Activated naive CD8-positive, alpha-beta T cell treated with anti-CD3 and anti-CD28 coated beads for 36 hours (primary cell): Measurements from ENCODE around the gene VPS9D1. TPM values are rescaled to one million over a fixed set of nuclear protein-coding genes. Genes with fewer than 3 reads are reported as not detected.

Experiments used
- DNase-seq: peaks from one replicate; pipeline ENCODE4 v3.0.0; 2021
- H3K27ac Mint-ChIP-seq: one replicate; pipeline ENCODE4 v1.8.0; 2022; ENCODE audit warnings: mild to moderate bottlenecking, moderate library complexity, mixed read lengths
- H3K27me3 Mint-ChIP-seq: one replicate; pipeline ENCODE4 v1.8.0; 2022; ENCODE audit warnings: mild to moderate bottlenecking, mixed read lengths
- H3K36me3 Mint-ChIP-seq: one replicate; pipeline ENCODE4 v1.8.0; 2021; ENCODE audit warnings: mild to moderate bottlenecking, mixed read lengths
- H3K4me1 Mint-ChIP-seq: one replicate; pipeline ENCODE4 v1.8.0; 2021; ENCODE audit warnings: mixed read lengths
- H3K4me3 Mint-ChIP-seq: one replicate; pipeline ENCODE4 v1.8.0; 2022; ENCODE audit warnings: mild to moderate bottlenecking, moderate library complexity, mixed read lengths
- H3K9me3 Mint-ChIP-seq: one replicate; pipeline ENCODE4 v1.8.0; 2022; ENCODE audit warnings: mixed read lengths
- total RNA-seq, 2 experiments: library from RNA; stranded (reverse); gene quantifications; one replicate each; pipeline ENCODE4 v1.2.3, GENCODE V29; 2021

VPS9D1 gene, protein sequence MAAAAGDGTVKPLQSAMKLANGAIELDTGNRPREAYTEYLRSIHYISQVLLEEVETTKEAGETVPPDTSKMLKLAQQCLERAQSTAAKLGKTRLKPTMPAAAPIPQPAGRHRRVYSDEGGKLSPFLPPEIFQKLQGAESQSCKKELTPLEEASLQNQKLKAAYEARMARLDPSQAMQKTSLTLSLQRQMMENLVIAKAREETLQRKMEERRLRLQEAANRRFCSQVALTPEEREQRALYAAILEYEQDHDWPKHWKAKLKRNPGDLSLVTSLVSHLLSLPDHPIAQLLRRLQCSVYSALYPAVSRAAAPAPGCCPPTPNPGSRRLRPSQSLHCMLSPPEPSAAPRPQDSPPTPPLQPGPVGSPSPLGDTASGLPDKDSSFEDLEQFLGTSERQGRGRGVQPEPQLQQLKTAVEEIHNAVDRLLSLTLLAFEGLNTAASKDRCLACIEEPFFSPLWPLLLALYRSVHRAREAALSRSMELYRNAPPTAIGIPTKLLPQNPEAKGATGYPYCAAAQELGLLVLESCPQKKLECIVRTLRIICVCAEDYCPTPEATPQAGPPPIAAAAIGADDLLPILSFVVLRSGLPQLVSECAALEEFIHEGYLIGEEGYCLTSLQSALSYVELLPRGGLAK
- 1 to 10 TPM; 1.6 TPM for total RNA-seq

- H3K9me3 Mint-ChIP-seq, result no peaks in the 10 kb centered on the region
- peaks cover 40% of the 10 kb centered on the region for H3K4me1 Mint-ChIP-seq
- DNase-seq, result peak; percentile 87
- H3K4me3 Mint-ChIP-seq, result peak within 1 kb of the TSS; percentile 97
- peaks cover 39% of the 10 kb centered on the region for H3K36me3 Mint-ChIP-seq
- H3K27ac Mint-ChIP-seq, result peak within 1 kb of the TSS; percentile 95
- H3K27me3 Mint-ChIP-seq, result no peaks in the 10 kb centered on the region
These were observed at the start of gene VPS9D1, which contains the start of gene ZNF276 for GRCh38 chr16:89720813-89721545. TSS of gene VPS9D1 (minus strand) at chr16:89720898. CDS start at chr16:89720861, 37 bp downstream. TSS of gene ZNF276 (plus strand) at chr16:89721537. CDS start at chr16:89721641, 104 bp downstream.

GRCh38 chr16:89770367-89770766 lies 49.7 kb upstream of the VPS9D1 start:
- peaks cover 46% of the 10 kb centered on the region for H3K36me3 Mint-ChIP-seq

DNA sequence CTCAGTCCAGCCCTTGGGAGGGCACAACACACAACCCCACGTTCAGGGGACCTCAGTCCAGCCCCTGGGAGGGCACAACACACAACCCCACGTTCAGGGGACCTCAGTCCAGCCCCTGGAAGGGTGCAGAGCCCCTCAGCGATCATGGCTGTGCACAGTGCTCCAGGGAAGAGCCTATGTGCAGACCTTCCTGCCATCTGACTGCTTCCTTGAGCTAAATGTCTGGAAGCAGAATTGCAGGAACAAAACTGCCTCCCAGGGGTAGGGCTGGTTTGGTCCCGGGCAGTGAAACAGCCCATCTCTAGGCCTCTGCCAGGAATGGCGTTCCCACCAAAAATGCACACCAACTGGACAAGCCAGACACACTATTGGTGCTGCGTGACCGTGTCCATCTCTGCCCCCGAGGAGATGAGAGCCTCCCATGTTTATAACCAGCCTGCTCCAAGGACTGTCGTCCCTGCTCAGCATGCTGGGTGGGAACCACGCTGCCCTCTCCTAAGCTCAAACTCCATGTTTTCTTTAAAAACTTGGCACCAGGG lies 44.7 kb upstream of the VPS9D1 start:
- no peak for DNase-seq
- Mint-ChIP-seq H3K27ac (peak overlapping the region; percentile 42), H3K9me3 (no peaks in the 10 kb centered on the region), H3K4me3 (no peak overlapping the region), H3K27me3 (no peaks in the 10 kb centered on the region), H3K36me3 (peaks cover 48% of the 10 kb centered on the region), H3K4me1 (peaks cover 30% of the 10 kb centered on the region)

More at GRCh38 chr16:89770367-89770766, 49.7 kb upstream of the VPS9D1 start:
- Mint-ChIP-seq H3K27ac (no peak overlapping the region), H3K9me3 (no peaks in the 10 kb centered on the region), H3K27me3 (no peaks in the 10 kb centered on the region), H3K4me1 (peaks cover 3% of the 10 kb centered on the region), H3K4me3 (no peak overlapping the region)
- DNase-seq, result no peak

DNA sequence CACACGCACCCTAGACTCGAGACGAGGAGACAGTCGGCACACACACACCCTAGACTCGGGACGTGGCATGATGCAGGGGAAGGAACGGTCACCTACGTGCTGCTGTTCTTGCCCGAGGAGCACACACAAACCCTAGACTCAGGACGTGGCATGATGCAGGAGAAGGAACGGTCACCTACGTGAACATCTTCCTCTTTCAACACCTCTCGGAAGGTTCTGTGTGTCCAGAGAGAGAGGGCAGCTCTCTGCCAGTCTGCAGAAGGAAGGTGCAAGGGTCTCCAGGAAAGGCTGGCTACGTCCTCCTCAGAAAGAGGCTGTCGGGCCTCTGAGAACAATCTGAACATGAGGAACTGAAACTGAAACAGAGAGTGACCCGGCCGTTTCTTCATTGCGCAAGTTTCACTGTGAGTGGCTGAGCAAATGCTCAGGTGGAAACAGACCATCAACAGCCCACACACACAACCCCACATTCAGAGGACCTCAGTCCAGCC lies 44.1 kb upstream of the VPS9D1 start:
- H3K4me3 Mint-ChIP-seq, result peak overlapping the region; percentile 6
- no peaks in the 10 kb centered on the region for H3K9me3 Mint-ChIP-seq
- DNase-seq, result peak; percentile 35
- peaks cover 30% of the 10 kb centered on the region for H3K4me1 Mint-ChIP-seq
- no peaks in the 10 kb centered on the region for H3K27me3 Mint-ChIP-seq
- H3K27ac Mint-ChIP-seq, result peak overlapping the region; percentile 61
- peaks cover 51% of the 10 kb centered on the region for H3K36me3 Mint-ChIP-seq

DNA sequence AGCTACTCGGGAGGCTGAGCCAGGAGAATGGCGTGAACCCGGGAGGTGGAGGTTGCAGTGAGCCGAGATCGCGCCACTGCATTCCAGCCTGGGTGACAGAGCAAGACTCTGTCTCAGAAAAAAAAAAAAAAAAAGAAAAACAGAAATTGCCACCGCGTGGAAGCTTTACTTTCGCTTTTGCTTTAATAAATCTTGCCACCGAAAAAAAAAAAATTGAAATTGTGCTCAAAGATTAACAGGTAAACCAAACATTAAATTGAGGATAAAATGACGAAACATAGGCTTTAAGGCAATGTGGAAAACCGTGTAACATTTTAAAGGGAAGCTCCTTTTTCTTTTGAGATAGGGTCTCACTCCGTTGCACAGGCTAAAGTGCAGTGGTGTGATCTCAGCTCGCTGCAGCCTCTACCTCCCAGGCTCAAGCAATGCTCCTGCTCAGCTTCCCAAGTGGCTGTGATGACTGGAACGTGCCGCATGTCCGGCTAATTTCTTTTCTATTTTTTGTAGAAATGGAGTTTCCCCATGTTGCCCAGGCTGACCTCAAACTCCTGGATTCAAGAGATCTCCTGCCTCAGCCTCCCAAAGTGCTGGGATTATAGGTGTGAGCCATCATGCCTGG lies 40.7 kb upstream of the VPS9D1 start:
- Mint-ChIP-seq H3K36me3 (peaks cover 50% of the 10 kb centered on the region), H3K4me3 (peak overlapping the region; percentile 69), H3K9me3 (no peaks in the 10 kb centered on the region), H3K4me1 (peaks cover 30% of the 10 kb centered on the region), H3K27ac (peak overlapping the region; percentile 82), H3K27me3 (no peaks in the 10 kb centered on the region)
- no peak for DNase-seq

DNA sequence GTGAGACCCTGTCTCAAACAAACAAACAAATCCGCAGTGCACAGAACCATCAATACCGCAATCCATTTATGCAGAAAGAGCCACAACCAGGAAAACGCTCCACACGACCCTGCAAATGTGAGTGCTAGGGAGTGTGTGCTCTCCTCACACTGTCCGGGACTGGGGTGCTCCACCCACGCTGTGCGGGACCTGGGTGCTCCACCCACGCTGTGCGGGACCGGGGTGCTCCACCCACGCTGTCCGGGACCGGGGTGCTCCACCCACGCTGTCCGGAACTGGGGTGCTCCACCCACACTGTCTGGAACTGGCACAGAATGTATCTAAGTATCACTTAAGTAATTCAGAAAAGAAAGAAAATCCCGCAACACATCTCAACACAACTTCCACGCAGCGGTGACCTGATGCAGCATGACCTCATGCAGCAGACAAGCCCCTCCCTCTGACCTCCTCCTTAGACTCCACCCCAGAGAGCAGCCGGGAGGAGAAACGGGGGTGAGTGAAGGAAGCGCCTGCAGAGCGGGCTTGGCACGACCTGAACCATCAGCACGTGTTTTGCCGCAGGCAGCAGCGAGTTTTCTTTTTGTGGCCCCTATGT lies 39.1 kb upstream of the VPS9D1 start:
- no peak overlapping the region for H3K27ac Mint-ChIP-seq
- H3K4me1 Mint-ChIP-seq, result peaks cover 22% of the 10 kb centered on the region

GRCh38 chr16:89749637-89750036 lies 28.9 kb upstream of the VPS9D1 start:
- no peak for DNase-seq
- no peak overlapping the region for H3K4me3 Mint-ChIP-seq
- no peak overlapping the region for H3K27ac Mint-ChIP-seq

More for the DNA sequence above, 39.1 kb upstream of the VPS9D1 start:
- Mint-ChIP-seq H3K27me3 (no peaks in the 10 kb centered on the region), H3K9me3 (no peaks in the 10 kb centered on the region), H3K4me3 (no peak overlapping the region), H3K36me3 (peaks cover 49% of the 10 kb centered on the region)
- DNase-seq, result no peak

DNA sequence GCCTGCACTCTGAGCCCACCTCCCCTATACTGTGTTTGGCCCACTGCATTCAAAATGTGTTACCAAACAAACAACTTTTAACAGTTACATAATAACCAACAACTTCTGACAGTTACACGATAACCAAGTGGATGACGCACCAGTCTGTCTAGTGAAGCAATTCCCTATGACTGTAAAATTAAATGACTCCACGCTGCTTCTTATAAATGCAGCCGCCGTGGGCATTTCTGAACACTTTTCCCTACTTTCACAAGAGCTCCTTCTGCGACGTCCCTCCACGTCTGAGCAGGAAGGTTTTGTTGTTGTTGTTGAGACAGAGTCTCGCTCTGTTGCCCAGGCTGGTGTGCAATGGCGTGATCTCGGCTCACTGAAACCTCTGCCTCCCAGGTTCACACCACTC lies 28.2 kb upstream of the VPS9D1 start:
- Mint-ChIP-seq H3K36me3 (peaks cover 31% of the 10 kb centered on the region), H3K9me3 (no peaks in the 10 kb centered on the region), H3K4me1 (peaks cover 6% of the 10 kb centered on the region), H3K27ac (no peak overlapping the region), H3K27me3 (no peaks in the 10 kb centered on the region), H3K4me3 (no peak overlapping the region)
- DNase-seq, result no peak

More at GRCh38 chr16:89749637-89750036, 28.9 kb upstream of the VPS9D1 start:
- H3K27me3 Mint-ChIP-seq, result no peaks in the 10 kb centered on the region
- H3K36me3 Mint-ChIP-seq, result peaks cover 26% of the 10 kb centered on the region
- no peaks in the 10 kb centered on the region for H3K9me3 Mint-ChIP-seq
- H3K4me1 Mint-ChIP-seq, result peaks cover 4% of the 10 kb centered on the region

DNA sequence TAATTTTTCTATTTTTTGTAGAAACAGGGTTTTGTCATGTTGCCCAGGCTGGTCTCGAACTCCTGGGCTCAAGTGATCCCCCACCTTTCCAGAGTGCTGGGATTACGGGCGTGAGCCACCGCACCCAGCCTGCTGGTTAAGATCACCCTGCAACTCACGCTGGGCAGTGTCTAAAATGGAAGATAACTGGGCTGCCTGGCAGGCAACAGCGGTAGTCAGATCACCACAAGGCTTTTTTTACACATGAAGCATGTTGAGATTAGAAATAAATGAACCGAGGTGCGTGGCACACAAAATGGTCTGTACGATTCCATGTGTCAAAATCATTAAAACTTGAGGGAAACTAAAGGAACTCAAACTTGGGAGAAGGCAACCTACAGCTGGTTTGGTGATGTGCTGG lies 27.4 kb upstream of the VPS9D1 start:
- H3K4me1 Mint-ChIP-seq, result peaks cover 6% of the 10 kb centered on the region
- H3K27me3 Mint-ChIP-seq, result no peaks in the 10 kb centered on the region
- no peaks in the 10 kb centered on the region for H3K9me3 Mint-ChIP-seq
- H3K27ac Mint-ChIP-seq, result no peak overlapping the region
- no peak for DNase-seq
- H3K4me3 Mint-ChIP-seq, result no peak overlapping the region
- H3K36me3 Mint-ChIP-seq, result peaks cover 31% of the 10 kb centered on the region

DNA sequence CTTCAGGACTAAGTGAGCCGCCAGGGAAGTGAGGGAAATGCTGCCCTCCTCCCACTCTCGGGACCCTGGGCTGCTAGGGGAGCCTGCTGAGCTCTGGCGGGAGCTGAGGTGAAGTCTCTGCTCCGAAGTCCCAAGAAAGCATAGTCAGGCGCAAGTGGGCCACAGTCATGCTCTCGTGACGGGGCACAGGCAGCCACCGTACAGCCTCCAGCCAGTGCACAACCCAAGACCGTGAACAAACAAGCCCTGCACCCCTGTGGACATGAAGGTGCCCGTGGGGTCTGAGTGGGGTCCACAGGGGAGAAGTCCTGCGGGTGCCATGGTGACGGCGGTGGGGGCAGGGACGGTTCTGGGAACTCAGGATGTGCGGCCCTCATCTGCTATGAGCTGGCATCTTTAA lies 25.3 kb upstream of the VPS9D1 start:
- Mint-ChIP-seq H3K9me3 (no peaks in the 10 kb centered on the region), H3K4me3 (no peak overlapping the region), H3K36me3 (peaks cover 32% of the 10 kb centered on the region), H3K27ac (no peak overlapping the region), H3K27me3 (no peaks in the 10 kb centered on the region), H3K4me1 (peaks cover 8% of the 10 kb centered on the region)
- no peak for DNase-seq

DNA sequence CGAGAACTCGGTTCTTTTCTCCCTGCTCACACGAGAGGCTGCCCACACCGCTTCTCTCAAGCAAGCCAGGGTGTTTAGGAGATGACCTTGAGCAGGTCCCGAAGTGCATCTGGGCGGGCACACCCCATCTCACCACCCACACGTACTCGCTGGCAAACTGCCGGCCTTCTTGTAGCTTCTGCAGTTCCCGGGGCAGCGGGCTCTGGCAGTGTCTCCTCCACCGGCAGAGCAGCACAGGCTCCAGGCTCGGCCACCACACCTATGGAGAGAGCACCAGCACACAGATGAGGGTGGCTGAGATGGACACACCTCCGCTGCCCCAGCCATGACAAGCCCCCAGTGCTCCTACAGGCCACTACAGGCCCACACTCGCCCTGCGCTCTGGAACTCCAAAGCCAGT lies 24.1 kb upstream of the VPS9D1 start:
- Mint-ChIP-seq H3K4me3 (no peak overlapping the region), H3K4me1 (peaks cover 7% of the 10 kb centered on the region), H3K9me3 (no peaks in the 10 kb centered on the region), H3K27me3 (no peaks in the 10 kb centered on the region), H3K36me3 (peaks cover 31% of the 10 kb centered on the region), H3K27ac (no peak overlapping the region)
- no peak for DNase-seq

- H3K4me1 Mint-ChIP-seq, result peaks cover 5% of the 10 kb centered on the region
- no peak for DNase-seq
- H3K27ac Mint-ChIP-seq, result peak overlapping the region; percentile 54
- H3K36me3 Mint-ChIP-seq, result peaks cover 36% of the 10 kb centered on the region
- no peaks in the 10 kb centered on the region for H3K27me3 Mint-ChIP-seq
- no peaks in the 10 kb centered on the region for H3K9me3 Mint-ChIP-seq
- no peak overlapping the region for H3K4me3 Mint-ChIP-seq
These were observed 22.2 kb upstream of the VPS9D1 start for GRCh38 chr16:89742948-89743347.

- no peaks in the 10 kb centered on the region for H3K27me3 Mint-ChIP-seq
- H3K27ac Mint-ChIP-seq, result peak overlapping the region; percentile 62
- DNase-seq, result no peak
- peaks cover 47% of the 10 kb centered on the region for H3K36me3 Mint-ChIP-seq
- peaks cover 19% of the 10 kb centered on the region for H3K4me1 Mint-ChIP-seq
- H3K9me3 Mint-ChIP-seq, result no peaks in the 10 kb centered on the region
- no peak overlapping the region for H3K4me3 Mint-ChIP-seq
These were observed 20.8 kb upstream of the VPS9D1 start for GRCh38 chr16:89741342-89742014.

DNA sequence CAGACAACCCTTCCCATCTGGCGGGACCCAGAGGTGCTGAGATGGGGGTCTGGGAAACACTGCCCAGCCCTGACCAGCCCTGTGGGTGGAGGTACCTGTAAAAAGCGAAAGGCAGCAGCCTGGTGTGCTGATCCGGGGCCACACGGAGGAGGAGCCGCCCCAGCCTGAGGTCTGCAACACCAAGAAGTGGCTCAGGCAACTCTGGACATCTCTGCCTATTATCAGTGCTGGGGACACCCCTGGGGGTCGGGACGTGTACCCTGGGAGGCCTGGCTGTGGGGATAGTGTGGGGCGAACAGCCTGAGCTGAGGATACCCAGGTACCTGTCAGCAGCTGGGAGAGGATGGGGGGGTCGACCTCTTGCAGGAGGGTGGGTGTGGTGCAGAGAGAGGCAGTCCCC lies 18.7 kb upstream of the VPS9D1 start:
- peaks cover 22% of the 10 kb centered on the region for H3K4me1 Mint-ChIP-seq
- H3K4me3 Mint-ChIP-seq, result no peak overlapping the region
- DNase-seq, result no peak
- H3K9me3 Mint-ChIP-seq, result no peaks in the 10 kb centered on the region
- H3K27me3 Mint-ChIP-seq, result no peaks in the 10 kb centered on the region
- H3K27ac Mint-ChIP-seq, result peak overlapping the region; percentile 34
- H3K36me3 Mint-ChIP-seq, result peaks cover 50% of the 10 kb centered on the region
